NCI-H1092 treated with DMSO at 0.1 percent for 48 hours (cell line): ENCODE data around the gene PCDHB4.
"Not testable (repeated sequence)": the region's sequence is repeated elsewhere in the genome, so short reads cannot be mapped to it uniquely, and the experiment has no call there.

Source experiments
- DNase-seq: peaks from one replicate; lab custom pipeline; 2025; lab: John Stamatoyannopoulos, UW

PCDHB4 gene

GRCh38 chr5:141121563-141121962 is at the start of gene PCDHB4:
PCDHB4 (plus strand) TSS chr5:141121818; CDS start chr5:141121999, 181 bp downstream.
- no peak for DNase-seq

GRCh38 chr5:141077826-141078225 is 43.8 kb upstream of the PCDHB4 start:
- DNase-seq, result no peak

DNA sequence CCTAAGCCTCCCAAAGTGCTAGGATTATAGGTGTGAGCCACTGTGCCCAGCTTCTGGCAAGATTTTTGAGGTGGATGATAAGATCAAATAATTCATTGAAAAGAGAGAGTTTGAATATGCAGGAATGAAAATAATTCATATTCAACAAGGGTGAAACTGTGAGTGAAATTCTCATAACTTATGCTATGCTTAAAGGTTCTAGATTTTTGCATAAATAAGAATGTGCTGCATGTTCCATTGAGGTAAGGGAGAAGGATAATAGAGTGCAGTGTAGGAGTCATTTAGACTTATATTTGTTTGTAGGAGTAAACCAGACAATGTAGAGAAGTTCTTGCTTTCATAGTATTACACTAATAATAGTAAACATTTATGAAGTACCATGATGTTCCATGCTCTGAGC is 39.4 kb upstream of the PCDHB4 start:
- no peak for DNase-seq

DNA sequence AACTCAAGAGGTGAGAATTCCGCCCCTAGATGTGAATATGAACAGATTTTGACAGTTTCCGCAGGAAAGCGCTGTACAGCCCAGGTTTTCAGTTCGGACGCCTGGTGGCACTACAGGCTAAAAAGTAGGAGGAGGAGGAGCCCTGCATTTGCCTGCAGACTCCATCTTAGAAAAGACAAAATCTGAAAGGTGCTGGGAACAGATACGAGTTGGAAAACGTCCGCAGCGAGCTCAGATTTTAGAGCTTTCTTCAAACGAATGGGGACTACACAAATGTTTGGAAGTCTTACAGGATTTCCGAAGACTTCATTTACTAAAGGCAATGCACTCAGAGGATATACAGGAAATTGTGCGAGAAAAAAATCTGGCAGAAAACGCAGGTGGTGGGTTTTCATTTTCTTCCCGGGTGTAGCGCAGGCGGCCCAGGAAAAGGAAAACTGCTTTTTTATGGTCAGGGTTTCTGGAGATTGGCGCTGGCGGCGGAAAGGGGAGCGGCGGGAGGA is 37.1 kb upstream of the PCDHB4 start:
- DNase-seq, result no peak

DNA sequence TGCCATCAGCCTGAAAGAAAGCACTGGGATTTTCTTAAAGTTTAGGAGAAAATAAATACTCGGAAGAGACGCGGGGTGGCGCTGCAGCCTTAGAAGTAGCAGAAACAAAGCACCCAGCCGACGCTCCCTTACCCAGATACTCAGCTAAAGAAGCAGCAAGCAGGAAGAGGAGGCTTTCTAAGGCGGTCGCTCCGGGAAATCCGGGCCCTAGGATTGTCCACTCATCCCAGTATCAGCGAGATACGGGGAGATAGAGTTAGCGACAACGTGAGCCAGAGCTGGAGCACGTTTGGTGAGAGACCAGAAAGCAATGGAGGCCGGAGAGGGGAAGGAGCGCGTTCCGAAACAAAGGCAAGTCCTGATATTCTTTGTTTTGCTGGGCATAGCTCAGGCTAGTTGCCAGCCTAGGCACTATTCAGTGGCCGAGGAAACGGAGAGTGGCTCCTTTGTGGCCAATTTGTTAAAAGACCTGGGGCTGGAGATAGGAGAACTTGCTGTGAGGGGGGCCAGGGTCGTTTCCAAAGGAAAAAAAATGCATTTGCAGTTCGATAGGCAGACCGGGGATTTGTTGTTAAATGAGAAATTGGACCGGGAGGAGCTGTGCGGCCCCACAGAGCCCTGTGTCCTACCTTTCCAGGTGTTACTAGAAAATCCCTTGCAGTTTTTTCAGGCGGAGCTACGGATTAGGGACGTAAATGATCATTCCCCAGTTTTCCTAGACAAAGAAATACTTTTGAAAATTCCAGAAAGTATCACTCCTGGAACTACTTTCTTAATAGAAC is 26.9 kb upstream of the PCDHB4 start, which contains the start of gene PCDHB2:
TSS of gene PCDHB2 (plus strand) at position 135 of the 782 bp plus-strand sequence. CDS start at position 311, 176 bp downstream.
- peak; percentile 87 for DNase-seq

DNA sequence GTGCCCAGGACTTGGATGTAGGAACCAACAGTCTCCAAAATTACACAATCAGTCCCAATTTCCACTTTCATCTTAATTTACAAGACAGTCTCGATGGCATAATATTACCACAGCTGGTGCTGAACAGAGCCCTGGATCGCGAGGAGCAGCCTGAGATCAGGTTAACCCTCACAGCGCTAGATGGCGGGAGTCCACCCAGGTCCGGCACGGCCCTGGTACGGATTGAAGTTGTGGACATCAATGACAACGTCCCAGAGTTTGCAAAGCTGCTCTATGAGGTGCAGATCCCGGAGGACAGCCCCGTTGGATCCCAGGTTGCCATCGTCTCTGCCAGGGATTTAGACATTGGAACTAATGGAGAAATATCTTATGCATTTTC is 26.4 kb upstream of the PCDHB4 start:
- no peak for DNase-seq

DNA sequence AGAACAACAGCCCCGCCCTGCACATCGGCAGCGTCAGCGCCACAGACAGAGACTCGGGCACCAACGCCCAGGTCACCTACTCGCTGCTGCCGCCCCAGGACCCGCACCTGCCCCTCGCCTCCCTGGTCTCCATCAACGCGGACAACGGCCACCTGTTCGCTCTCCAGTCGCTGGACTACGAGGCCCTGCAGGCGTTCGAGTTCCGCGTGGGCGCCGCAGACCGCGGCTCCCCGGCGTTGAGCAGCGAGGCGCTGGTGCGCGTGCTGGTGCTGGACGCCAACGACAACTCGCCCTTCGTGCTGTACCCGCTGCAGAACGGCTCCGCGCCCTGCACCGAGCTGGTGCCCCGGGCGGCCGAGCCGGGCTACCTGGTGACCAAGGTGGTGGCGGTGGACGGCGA is 25.4 kb upstream of the PCDHB4 start:
- not testable (repeated sequence) for DNase-seq

DNA sequence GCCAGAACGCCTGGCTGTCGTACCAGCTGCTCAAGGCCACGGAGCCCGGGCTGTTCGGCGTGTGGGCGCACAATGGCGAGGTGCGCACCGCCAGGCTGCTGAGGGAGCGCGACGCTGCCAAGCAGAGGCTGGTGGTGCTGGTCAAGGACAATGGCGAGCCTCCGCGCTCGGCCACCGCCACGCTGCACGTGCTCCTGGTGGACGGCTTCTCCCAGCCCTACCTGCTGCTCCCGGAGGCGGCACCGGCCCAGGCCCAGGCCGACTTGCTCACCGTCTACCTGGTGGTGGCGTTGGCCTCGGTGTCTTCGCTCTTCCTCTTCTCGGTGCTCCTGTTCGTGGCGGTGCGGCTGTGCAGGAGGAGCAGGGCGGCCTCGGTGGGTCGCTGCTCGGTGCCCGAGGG is 25.0 kb upstream of the PCDHB4 start:
- DNase-seq, result not testable (repeated sequence)

GRCh38 chr5:141100243-141100805 is 21.3 kb upstream of the PCDHB4 start, which contains the start of gene PCDHB3:
PCDHB3 (plus strand) TSS chr5:141100473; CDS start chr5:141100650, 177 bp downstream.
- DNase-seq, result no peak

DNA sequence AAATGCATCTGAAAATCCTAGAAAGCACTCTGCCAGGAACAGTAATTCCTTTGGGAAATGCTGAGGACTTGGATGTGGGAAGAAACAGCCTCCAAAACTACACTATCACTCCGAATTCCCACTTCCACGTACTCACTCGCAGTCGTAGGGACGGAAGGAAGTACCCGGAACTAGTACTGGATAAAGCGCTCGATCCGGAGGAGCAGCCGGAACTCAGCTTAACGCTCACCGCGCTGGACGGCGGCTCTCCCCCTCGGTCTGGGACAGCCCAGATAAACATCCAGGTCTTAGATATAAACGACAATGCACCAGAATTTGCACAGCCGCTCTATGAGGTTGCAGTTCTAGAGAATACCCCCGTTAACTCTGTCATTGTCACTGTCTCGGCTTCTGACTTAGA is 20.6 kb upstream of the PCDHB4 start:
- DNase-seq, result no peak

GRCh38 chr5:141102070-141102469 is 19.5 kb upstream of the PCDHB4 start:
- DNase-seq, result not testable (repeated sequence)

GRCh38 chr5:141102471-141102870 is 19.1 kb upstream of the PCDHB4 start:
- DNase-seq, result not testable (repeated sequence)

GRCh38 chr5:141105350-141105749 is 16.3 kb upstream of the PCDHB4 start:
- no peak for DNase-seq

GRCh38 chr5:141119250-141119649 is 2.4 kb upstream of the PCDHB4 start:
- DNase-seq, result no peak

- DNase-seq, result no peak
These were observed 367 bp downstream of the PCDHB4 start for GRCh38 chr5:141121985-141122384.

DNA sequence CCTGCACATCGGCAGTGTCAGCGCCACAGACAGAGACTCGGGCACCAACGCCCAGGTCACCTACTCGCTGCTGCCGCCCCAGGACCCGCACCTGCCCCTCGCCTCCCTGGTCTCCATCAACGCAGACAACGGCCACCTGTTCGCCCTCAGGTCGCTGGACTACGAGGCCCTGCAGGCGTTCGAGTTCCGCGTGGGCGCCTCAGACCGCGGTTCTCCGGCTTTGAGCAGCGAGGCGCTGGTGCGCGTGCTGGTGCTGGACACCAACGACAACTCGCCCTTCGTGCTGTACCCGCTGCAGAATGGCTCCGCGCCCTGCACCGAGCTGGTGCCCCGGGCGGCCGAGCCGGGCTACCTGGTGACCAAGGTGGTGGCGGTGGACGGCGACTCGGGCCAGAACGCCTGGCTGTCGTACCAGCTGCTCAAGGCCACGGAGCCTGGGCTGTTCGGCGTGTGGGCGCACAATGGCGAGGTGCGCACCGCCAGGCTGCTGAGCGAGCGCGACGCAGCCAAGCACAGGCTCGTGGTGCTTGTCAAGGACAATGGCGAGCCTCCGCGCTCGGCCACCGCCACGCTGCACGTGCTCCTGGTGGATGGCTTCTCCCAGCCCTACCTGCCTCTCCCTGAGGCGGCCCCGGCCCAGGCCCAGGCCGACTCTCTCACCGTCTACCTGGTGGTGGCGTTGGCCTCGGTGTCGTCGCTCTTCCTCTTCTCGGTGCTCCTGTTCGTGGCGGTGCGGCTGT is 1.9 kb downstream of the PCDHB4 start:
- not testable (repeated sequence) for DNase-seq

- no peak for DNase-seq
These were observed 5.7 kb downstream of the PCDHB4 start for GRCh38 chr5:141127305-141127704.

GRCh38 chr5:141135030-141135717 is 13.6 kb downstream of the PCDHB4 start, which contains the start of gene PCDHB5:
PCDHB5 (plus strand) TSS chr5:141135206; CDS start chr5:141135435, 229 bp downstream.
- no peak for DNase-seq

GRCh38 chr5:141135718-141136266 is 14.2 kb downstream of the PCDHB4 start:
- DNase-seq, result no peak

- not testable (repeated sequence) for DNase-seq
These were observed 15.7 kb downstream of the PCDHB4 start for GRCh38 chr5:141137346-141137745.

DNA sequence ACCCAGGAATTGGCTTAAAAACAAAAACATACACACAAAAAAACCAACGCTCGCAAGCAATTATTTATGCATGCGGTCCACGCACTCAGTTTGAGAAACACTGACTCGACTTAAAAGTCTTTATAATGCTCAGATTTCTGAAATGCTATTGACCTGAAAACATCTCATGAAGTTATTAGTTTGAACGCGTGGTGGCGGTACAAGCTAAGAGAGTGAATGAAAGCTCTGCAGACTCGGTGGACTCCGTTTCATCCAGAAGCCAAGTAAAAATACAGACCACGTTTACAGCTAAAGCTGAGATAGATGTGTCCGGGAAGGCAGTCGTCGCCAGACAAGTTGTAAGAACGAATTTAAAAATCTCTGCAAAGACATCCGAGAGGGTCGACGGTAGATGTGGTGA is 28.2 kb downstream of the PCDHB4 start, which contains the start of gene PCDHB6:
TSS of gene PCDHB6 (plus strand) at position 246 of the 400 bp plus-strand sequence. CDS start 201 bp downstream, outside the sequence.
- DNase-seq, result no peak
